ENCODE measurements around the gene SPATC1L.

The SPATC1L gene

DNA sequence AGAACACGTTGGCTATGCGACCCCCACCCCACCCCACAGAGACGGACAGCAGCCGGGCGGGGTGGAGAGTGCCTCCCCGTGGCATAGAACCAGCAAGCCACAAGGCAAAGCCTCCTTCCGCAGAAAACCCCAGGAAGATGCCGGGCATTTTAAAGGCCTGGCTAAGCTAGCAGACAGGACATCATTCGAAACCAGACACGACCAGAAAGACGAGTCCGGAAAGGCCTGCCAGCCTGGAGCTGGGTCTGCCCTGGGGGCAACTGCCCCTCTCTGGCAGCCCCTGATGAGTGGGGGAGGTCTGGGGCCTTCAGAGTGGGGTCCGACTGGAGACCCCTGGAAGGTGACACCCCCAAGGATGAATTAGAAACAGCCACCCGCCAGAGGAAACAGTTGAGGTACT lies 37.4 kb downstream of the SPATC1L start:
- Histone ChIP-seq H3K27ac (no peak overlapping the region), H3K9ac (no peak overlapping the region), H2AFZ (no peak overlapping the region), H3K4me3 (ENCODE audit: low read depth, low read length) (no peak overlapping the region), H3K9me3 (ENCODE audit: control insufficient read depth, low read length) (no peaks in the 10 kb centered on the region), H3K79me2 (no peaks in the 10 kb centered on the region), H3K4me2 (ENCODE audit: low read length) (no peak overlapping the region), H3K27me3 (ENCODE audit: control insufficient read depth, insufficient read depth, low read length) (no peaks in the 10 kb centered on the region), H3K4me1 (no peaks in the 10 kb centered on the region), H3K36me3 (ENCODE audit: control insufficient read depth, insufficient read depth, low read length) (no peaks in the 10 kb centered on the region)
- TF ChIP-seq, protein P1, sequence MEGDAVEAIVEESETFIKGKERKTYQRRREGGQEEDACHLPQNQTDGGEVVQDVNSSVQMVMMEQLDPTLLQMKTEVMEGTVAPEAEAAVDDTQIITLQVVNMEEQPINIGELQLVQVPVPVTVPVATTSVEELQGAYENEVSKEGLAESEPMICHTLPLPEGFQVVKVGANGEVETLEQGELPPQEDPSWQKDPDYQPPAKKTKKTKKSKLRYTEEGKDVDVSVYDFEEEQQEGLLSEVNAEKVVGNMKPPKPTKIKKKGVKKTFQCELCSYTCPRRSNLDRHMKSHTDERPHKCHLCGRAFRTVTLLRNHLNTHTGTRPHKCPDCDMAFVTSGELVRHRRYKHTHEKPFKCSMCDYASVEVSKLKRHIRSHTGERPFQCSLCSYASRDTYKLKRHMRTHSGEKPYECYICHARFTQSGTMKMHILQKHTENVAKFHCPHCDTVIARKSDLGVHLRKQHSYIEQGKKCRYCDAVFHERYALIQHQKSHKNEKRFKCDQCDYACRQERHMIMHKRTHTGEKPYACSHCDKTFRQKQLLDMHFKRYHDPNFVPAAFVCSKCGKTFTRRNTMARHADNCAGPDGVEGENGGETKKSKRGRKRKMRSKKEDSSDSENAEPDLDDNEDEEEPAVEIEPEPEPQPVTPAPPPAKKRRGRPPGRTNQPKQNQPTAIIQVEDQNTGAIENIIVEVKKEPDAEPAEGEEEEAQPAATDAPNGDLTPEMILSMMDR (IDR thresholded peaks at IDR 0.05), result no peak

DNA sequence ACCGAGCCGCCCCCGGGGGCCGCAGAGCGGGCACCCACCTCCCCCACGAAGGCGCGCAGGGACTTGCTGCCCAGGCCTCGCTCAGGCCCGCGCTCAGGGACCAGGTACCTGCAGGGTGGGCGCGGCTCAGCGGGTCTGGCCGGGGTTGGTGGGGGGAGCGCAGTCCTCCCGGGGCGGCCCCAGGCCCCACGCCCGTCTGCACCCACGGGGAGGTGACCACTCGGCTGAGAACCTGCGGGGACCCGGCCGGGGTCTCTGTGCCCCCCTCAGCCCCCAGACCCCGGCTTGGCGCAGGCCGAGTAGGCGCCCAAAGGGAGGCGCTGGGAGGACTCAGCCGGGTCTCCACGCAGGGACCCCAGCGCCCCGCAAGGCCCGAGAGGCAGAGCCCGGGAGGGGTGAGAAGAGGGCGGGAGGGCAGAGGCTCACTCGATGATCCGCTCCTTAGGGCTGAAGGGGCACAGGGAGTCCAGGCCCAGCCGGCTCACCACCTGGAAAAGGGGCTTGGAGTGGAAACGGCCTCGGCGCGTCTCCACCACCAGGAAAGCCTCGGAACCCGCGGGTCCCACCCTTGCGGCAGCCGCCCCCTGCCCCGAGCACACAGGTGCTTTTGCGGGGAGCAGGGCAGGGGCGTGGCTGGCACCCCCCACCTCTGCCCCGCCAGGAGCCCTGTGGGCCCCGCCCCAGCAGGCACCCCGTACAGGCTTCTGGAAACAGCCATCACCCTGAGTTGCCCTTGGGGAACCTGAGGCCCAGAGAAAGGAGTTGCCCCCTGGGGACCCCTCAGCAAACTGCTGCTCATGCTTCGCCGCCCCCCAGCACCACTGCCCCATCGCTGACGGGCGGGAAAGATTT lies 38.2 kb downstream of the SPATC1L start:
- Histone ChIP-seq H3K4me1 (no peaks in the 10 kb centered on the region), H3K79me2 (no peaks in the 10 kb centered on the region), H3K27me3 (ENCODE audit: control insufficient read depth, insufficient read depth, low read length) (no peaks in the 10 kb centered on the region), H3K27ac (no peak overlapping the region), H3K4me3 (ENCODE audit: low read depth, low read length) (no peak overlapping the region), H2AFZ (no peak overlapping the region), H3K4me2 (ENCODE audit: low read length) (no peak overlapping the region), H3K9ac (no peak overlapping the region), H3K9me3 (ENCODE audit: control insufficient read depth, low read length) (no peaks in the 10 kb centered on the region), H3K36me3 (ENCODE audit: control insufficient read depth, insufficient read depth, low read length) (no peaks in the 10 kb centered on the region)
- TF ChIP-seq, protein P1 (IDR thresholded peaks at IDR 0.05), result no peak

DNA sequence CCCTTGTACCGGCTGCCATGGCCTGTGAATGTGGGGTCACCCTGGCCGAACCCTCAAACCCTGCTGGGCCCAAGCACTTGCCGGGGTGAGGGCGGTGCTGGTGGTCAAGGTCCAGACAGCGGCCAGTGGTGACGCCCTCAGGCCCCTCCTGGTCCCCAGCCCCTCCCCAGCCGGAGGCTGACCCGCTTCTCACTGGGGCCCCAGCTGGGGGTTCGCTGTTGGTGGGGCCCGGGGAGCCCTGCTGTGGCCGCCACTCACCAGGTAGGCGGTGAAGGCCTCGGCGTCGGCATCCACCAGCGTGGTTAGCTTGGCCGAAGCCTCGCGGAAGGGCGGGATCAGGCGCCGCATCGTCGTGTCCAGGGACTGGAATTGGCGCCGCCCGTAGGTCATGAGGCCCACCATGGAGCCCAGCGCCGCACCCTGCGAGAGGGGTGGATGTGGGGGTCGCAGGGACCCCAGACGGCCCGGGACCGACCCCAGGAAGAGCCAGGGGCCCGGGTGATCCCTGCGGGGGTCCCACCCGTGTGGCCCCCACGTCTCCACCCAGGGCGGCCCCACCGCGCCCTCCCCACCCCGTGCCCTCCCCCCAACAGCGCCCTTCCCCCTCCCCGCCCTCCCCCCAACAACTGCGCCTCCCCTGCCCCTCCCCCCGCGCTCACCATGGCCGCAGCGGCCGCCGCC lies 39.0 kb downstream of the SPATC1L start:
- no peak overlapping the region for H2AFZ ChIP-seq

DNA sequence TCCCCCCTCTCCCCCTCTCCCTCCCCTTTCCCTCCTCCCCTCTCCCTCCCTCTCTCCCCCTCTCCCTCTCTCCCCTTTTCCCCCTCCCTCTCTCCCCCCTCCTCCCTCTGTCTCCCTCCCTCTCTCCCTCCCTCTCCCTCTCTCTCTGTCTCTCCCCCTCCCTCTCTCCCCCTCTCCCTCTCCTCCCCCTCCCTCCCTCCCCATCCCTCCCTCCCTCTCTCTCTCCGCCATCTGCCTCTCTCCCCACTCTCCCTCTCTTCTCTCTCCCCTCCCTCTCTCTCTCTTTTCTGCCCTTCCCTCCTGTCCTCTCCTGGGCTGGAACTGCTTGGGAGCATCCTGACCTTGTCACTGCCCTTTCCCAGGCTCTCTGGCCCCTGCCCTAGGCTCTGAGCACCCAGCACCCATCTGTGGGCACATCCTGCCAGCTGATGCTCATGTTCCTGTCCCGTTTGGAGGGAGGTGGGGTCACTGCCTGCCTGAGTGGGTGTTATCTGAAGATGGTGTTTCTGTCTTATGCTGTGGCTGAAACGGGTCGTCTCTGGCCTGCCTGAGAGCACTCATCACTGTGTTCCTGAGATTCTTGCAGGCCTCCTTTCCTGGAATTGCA lies 39.7 kb downstream of the SPATC1L start:
- Histone ChIP-seq H3K4me3 (ENCODE audit: low read depth, low read length) (no peak overlapping the region), H3K27ac (no peak overlapping the region), H3K36me3 (ENCODE audit: control insufficient read depth, insufficient read depth, low read length) (no peaks in the 10 kb centered on the region), H3K9me3 (ENCODE audit: control insufficient read depth, low read length) (no peaks in the 10 kb centered on the region), H3K27me3 (ENCODE audit: control insufficient read depth, insufficient read depth, low read length) (no peaks in the 10 kb centered on the region), H3K79me2 (no peaks in the 10 kb centered on the region), H3K4me2 (ENCODE audit: low read length) (no peak overlapping the region), H2AFZ (no peak overlapping the region), H3K4me1 (no peaks in the 10 kb centered on the region), H3K9ac (no peak overlapping the region)
- TF ChIP-seq, protein P1 (IDR thresholded peaks at IDR 0.05), result no peak

More for the DNA sequence above, 39.0 kb downstream of the SPATC1L start:
- Histone ChIP-seq H3K27me3 (ENCODE audit: control insufficient read depth, insufficient read depth, low read length) (no peaks in the 10 kb centered on the region), H3K4me1 (no peaks in the 10 kb centered on the region), H3K4me3 (ENCODE audit: low read depth, low read length) (no peak overlapping the region), H3K36me3 (ENCODE audit: control insufficient read depth, insufficient read depth, low read length) (no peaks in the 10 kb centered on the region), H3K27ac (no peak overlapping the region), H3K79me2 (no peaks in the 10 kb centered on the region), H3K9me3 (ENCODE audit: control insufficient read depth, low read length) (no peaks in the 10 kb centered on the region), H3K9ac (no peak overlapping the region), H3K4me2 (ENCODE audit: low read length) (no peak overlapping the region)
- TF ChIP-seq, protein P1 (IDR thresholded peaks at IDR 0.05), result no peak
